KMS-11 (cell line): ENCODE measurements around the gene ATXN7L1.

Experiments
- H2AFZ ChIP-seq: fragments of 200-600 bp; sonication (generic); 2 replicates; pipeline ENCODE4 v1.6.1; 2016; ENCODE audit warnings: antibody characterized with exemption, mixed run types, low read depth
- H3K27ac ChIP-seq: fragments of 200-600 bp; sonication (generic); 2 replicates; pipeline ENCODE4 v1.6.1; 2016; ENCODE audit warnings: mild to moderate bottlenecking, mixed run types
- H3K27me3 ChIP-seq: fragments of 200-600 bp; sonication (generic); 2 replicates; pipeline ENCODE4 v1.6.1; 2017; ENCODE audit warnings: mild to moderate bottlenecking, low read depth, mixed run types, moderate library complexity; ENCODE audit not compliant: insufficient read depth
- H3K36me3 ChIP-seq: fragments of 200-600 bp; sonication (generic); 2 replicates; pipeline ENCODE4 v1.6.1; 2017; ENCODE audit warnings: mild to moderate bottlenecking, mixed run types; ENCODE audit not compliant: insufficient read depth
- H3K4me1 ChIP-seq: fragments of 200-600 bp; sonication (generic); 2 replicates; pipeline ENCODE4 v1.6.1; 2016; ENCODE audit warnings: mild to moderate bottlenecking, low read depth, mixed run types; ENCODE audit not compliant: poor library complexity, severe bottlenecking
- H3K4me2 ChIP-seq: fragments of 200-600 bp; sonication (generic); 2 replicates; pipeline ENCODE4 v1.7.0; 2016; ENCODE audit warnings: mild to moderate bottlenecking, mixed run types
- H3K4me3 ChIP-seq: fragments of 200-600 bp; sonication (generic); IDR thresholded peaks from 2 replicates; pipeline ENCODE4 v1.6.1; 2017; ENCODE audit warnings: low read depth, low read length, mixed read lengths; ENCODE audit not compliant: insufficient read depth
- H3K79me2 ChIP-seq: fragments of 200-600 bp; sonication (generic); 2 replicates; pipeline ENCODE4 v1.6.1; 2016; ENCODE audit warnings: low read depth, mixed run types; ENCODE audit not compliant: insufficient read depth
- H3K9ac ChIP-seq: fragments of 200-600 bp; sonication (generic); 2 replicates; pipeline ENCODE4 v1.6.1; 2016; ENCODE audit warnings: mild to moderate bottlenecking, mixed run types
- H4K20me1 ChIP-seq: fragments of 200-600 bp; sonication (generic); 2 replicates; pipeline ENCODE4 v1.6.1; 2016; ENCODE audit warnings: mild to moderate bottlenecking, mixed run types; ENCODE audit not compliant: insufficient read depth
- TF ChIP-seq, protein P1 (sequence below): fragments of 200-600 bp; sonication (generic); conservative IDR thresholded peaks from 2 replicates; pipeline ENCODE4 v1.6.1; 2017; ENCODE audit warnings: low read depth, mild to moderate bottlenecking, antibody characterized with exemption, low read length, moderate library complexity, mixed read lengths

ATXN7L1 gene

DNA sequence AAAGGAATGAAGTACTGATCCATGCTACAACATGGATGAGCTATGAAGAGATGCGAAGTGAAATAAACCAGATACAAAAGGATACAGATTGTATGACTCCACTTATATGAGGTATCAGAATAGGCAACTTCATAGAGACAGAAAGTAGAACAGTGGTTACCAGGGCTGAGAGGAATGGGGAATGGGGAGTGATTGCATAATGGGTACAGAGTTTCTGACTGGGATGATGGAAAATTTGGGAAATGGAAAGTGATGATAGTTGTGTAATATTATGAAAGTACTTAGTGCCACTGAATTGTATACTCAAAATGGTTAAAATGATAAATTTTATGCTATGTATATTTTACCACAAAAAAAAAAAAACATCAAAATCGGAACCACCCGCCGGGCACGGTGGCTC, 3.9 kb downstream of the ATXN7L1 start:
- peaks cover 6% of the 10 kb centered on the region for H3K4me1 ChIP-seq
- H3K27me3 ChIP-seq: no peaks in the 10 kb centered on the region
- no peaks in the 10 kb centered on the region for H3K36me3 ChIP-seq
- no peak overlapping the region for H3K4me2 ChIP-seq
- H3K79me2 ChIP-seq: no peaks in the 10 kb centered on the region
- no peak overlapping the region for H2AFZ ChIP-seq
- H3K9ac ChIP-seq: no peak overlapping the region
- H3K4me3 ChIP-seq: no peak overlapping the region
- TF ChIP-seq, protein P1, sequence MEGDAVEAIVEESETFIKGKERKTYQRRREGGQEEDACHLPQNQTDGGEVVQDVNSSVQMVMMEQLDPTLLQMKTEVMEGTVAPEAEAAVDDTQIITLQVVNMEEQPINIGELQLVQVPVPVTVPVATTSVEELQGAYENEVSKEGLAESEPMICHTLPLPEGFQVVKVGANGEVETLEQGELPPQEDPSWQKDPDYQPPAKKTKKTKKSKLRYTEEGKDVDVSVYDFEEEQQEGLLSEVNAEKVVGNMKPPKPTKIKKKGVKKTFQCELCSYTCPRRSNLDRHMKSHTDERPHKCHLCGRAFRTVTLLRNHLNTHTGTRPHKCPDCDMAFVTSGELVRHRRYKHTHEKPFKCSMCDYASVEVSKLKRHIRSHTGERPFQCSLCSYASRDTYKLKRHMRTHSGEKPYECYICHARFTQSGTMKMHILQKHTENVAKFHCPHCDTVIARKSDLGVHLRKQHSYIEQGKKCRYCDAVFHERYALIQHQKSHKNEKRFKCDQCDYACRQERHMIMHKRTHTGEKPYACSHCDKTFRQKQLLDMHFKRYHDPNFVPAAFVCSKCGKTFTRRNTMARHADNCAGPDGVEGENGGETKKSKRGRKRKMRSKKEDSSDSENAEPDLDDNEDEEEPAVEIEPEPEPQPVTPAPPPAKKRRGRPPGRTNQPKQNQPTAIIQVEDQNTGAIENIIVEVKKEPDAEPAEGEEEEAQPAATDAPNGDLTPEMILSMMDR: no peak
- no peak overlapping the region for H3K27ac ChIP-seq
- no peaks in the 10 kb centered on the region for H4K20me1 ChIP-seq

DNA sequence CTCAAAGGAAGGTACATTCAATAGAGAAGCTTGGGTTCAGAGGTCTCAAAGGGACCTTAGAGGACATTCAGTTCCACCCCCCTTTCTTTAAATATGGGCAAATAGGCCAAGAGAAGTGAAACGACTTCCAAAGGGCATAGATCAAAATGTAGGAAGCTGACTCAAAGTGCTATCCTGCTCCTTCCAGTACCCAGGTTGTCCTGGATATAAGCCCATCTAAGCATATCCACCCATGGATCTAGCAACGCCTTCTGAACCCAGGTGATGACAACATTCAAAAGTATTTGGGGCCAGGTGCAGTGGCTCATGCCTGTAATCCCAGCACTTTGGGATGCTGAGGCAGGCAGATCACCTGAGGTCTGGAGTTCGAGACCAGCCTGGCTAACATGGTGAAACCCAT, 5.3 kb downstream of the ATXN7L1 start:
- no peaks in the 10 kb centered on the region for H3K36me3 ChIP-seq
- H3K79me2 ChIP-seq: no peaks in the 10 kb centered on the region
- no peaks in the 10 kb centered on the region for H3K27me3 ChIP-seq
- H4K20me1 ChIP-seq: no peaks in the 10 kb centered on the region
- H3K27ac ChIP-seq: no peak overlapping the region
- TF ChIP-seq, protein P1: no peak
- no peak overlapping the region for H3K4me3 ChIP-seq
- no peak overlapping the region for H3K9ac ChIP-seq
- peaks cover 6% of the 10 kb centered on the region for H3K4me1 ChIP-seq
- no peak overlapping the region for H2AFZ ChIP-seq
- H3K4me2 ChIP-seq: no peak overlapping the region

DNA sequence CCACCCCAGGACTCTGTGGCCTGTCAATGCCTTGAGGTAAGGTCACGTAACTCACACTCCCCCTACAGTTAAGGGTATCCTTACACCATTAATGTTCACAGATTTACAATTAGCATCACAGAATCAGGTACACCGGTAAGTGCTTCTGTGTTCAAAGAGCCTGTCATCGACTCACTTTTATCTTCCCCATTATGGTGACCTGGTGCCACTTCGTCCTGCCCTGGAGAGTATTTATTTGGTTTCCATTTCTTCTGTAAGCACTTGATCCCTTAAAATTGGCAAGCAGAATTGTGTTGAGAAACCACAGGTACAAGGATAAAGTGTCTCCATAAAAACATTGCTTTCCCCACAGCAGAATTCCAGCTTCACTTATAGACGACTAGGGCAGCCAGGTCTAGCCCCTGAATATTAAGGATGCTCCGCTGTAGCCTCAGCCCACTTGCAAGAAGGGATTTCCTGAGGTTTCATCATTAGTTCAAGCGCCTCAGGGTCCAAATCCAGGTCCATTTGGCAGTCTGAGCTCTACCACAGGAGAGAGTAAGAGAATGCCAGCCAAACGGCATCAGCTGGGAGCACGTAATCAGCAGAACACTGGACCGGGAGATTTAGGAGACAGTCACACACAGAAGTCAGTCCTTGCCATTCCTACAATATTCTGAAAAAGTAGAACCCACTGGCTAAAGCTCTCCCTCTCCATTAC, 10.1 kb downstream of the ATXN7L1 start:
- Histone ChIP-seq H3K4me3 (no peak overlapping the region), H2AFZ (no peak overlapping the region), H3K79me2 (no peaks in the 10 kb centered on the region), H3K36me3 (no peaks in the 10 kb centered on the region), H3K4me1 (no peaks in the 10 kb centered on the region), H4K20me1 (no peaks in the 10 kb centered on the region), H3K9ac (no peak overlapping the region), H3K27ac (no peak overlapping the region), H3K4me2 (no peak overlapping the region), H3K27me3 (no peaks in the 10 kb centered on the region)
- TF ChIP-seq, protein P1: no peak

DNA sequence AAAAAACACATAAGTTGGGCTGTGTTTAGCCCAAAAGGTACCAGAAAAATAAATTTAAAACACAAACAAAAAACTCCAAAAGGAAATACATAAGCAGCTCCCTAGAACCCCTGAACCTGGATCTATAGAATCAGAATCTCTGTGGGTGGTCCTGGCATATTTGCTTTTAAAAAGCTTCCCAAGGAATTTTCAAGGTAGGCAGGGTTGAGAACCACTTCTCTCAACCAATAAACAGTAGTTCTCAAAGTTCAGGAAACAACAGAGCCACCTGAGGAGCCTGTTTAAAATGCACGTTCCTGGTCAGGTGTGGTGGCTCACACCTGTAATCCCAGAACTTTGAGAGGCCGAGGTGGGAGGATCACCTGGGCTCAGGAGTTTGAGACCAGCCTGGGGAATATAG, 12.5 kb downstream of the ATXN7L1 start:
- Histone ChIP-seq H3K27ac (no peak overlapping the region), H3K4me3 (no peak overlapping the region), H3K79me2 (no peaks in the 10 kb centered on the region), H3K36me3 (no peaks in the 10 kb centered on the region), H3K9ac (no peak overlapping the region), H2AFZ (no peak overlapping the region), H3K4me2 (no peak overlapping the region), H3K4me1 (no peaks in the 10 kb centered on the region), H3K27me3 (no peaks in the 10 kb centered on the region), H4K20me1 (no peaks in the 10 kb centered on the region)
- TF ChIP-seq, protein P1: no peak
